Left ventricle myocardium inferior (tissue), 1 donor: ENCODE measurements around the gene RAMP2. TPM values are rescaled to one million over a fixed set of nuclear protein-coding genes. Genes with fewer than 3 reads are reported as not detected.

Experiments used
- DNase-seq: peaks from one replicate; pipeline ENCODE4 v3.0.0-alpha.2; 2020
- H3K27ac ChIP-seq: fragments of 200-600 bp; replicated peaks from 2 replicates; pipeline ENCODE4 v1.8.0; 2021
- H3K27me3 ChIP-seq: fragments of 200-600 bp; 2 replicates; pipeline ENCODE4 v1.8.0; 2021; ENCODE audit warnings: low read depth
- H3K36me3 ChIP-seq: fragments of 200-600 bp; 2 replicates; pipeline ENCODE4 v1.8.0; 2021
- H3K4me1 ChIP-seq: fragments of 200-600 bp; 2 replicates; pipeline ENCODE4 v1.8.0; 2021
- H3K4me3 ChIP-seq: fragments of 200-600 bp; 2 replicates; pipeline ENCODE4 v1.8.0; 2021; ENCODE audit warnings: mild to moderate bottlenecking, moderate library complexity
- H3K9me3 ChIP-seq: fragments of 200-600 bp; replicated peaks from 2 replicates; pipeline ENCODE4 v1.8.0; 2021
- intact Hi-C: fragments of 100-400 bp; cut with micrococcal nuclease; formaldehyde crosslinking; loops from one replicate; pipeline ENCODE4 v1.11.0; 2022
- total RNA-seq: library from RNA; stranded (reverse); fragmentation: NEBNext Ultra II Directional; extraction: Animal tissue kit (Norgen Biotek cat#: 25700); gene quantifications from one replicate; pipeline ENCODE4 v1.2.1, GENCODE V29; 2021
- TF ChIP-seq, protein P1 (sequence below): fragments of 200-600 bp; IDR thresholded peaks from 2 replicates; pipeline ENCODE4 v1.8.0; 2021; ENCODE audit warnings: antibody characterized with exemption, mild to moderate bottlenecking, borderline replicate concordance
- donor health status: DM: no; HTN: yes; CAD: no; lungs with severe emphysema.

RAMP2 gene
- total RNA-seq, 1 donor from 2014 or later, result 37.7 TPM

DNA sequence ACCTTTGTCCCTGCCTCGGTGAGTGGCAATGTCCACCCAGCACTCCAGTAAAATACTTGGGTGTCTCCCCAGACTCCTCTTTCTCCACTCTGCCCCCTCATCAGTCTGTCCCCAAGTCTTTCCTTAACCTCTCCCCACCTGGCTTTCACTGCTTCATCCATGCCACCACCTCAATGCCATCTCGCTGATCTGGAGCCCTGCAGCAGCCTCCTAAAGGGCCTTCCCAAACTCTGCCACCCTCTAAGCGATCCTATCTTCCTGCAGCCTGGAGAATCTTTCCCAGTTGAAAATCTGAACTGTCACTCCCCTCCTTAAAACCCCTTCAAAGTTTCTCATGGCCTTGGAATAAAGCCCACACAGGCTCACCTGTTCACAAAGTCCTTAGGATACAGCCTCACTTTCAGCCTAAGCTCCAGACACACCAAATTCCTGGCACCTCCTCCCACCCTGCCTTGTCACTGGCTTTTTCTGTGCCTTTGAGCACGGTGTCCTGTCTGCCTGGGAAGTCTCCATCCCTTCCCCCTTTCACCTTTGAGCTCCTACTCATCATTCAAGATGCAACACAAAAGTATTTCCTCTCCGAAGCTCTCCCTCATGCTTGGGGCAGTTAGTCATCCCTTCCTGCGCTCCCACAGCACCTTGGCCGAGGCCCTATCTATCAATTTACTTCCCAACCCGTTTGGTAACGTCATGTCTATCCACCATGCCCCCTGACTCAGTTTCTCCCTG lies 22.2 kb downstream of the RAMP2 start:
- intact Hi-C loops, result no loop called here
- no peak for DNase-seq
- TF ChIP-seq, protein P1, sequence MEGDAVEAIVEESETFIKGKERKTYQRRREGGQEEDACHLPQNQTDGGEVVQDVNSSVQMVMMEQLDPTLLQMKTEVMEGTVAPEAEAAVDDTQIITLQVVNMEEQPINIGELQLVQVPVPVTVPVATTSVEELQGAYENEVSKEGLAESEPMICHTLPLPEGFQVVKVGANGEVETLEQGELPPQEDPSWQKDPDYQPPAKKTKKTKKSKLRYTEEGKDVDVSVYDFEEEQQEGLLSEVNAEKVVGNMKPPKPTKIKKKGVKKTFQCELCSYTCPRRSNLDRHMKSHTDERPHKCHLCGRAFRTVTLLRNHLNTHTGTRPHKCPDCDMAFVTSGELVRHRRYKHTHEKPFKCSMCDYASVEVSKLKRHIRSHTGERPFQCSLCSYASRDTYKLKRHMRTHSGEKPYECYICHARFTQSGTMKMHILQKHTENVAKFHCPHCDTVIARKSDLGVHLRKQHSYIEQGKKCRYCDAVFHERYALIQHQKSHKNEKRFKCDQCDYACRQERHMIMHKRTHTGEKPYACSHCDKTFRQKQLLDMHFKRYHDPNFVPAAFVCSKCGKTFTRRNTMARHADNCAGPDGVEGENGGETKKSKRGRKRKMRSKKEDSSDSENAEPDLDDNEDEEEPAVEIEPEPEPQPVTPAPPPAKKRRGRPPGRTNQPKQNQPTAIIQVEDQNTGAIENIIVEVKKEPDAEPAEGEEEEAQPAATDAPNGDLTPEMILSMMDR, result no peak
- Histone ChIP-seq H3K36me3 (peaks cover 17% of the 10 kb centered on the region), H3K9me3 (no peaks in the 10 kb centered on the region), H3K27ac (no peak overlapping the region), H3K4me1 (peaks cover 35% of the 10 kb centered on the region), H3K27me3 (peaks cover 88% of the 10 kb centered on the region), H3K4me3 (no peak overlapping the region)

DNA sequence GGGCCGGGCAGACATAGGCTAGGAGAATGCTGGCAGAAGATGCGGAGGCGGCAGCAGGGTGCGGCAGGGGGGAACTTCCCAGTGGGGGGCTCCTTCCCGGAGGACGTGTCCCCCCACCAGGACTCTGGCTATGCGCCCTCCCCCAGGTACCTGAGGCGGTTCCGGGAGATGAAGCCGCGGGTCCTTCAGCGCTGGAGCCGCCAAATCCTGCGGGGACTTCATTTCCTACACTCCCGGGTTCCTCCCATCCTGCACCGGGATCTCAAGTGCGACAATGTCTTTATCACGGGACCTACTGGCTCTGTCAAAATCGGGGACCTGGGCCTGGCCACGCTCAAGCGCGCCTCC lies 22.7 kb downstream of the RAMP2 start:
- H3K9me3 ChIP-seq, result no peaks in the 10 kb centered on the region
- peaks cover 11% of the 10 kb centered on the region for H3K36me3 ChIP-seq
- H3K27ac ChIP-seq, result no peak overlapping the region
- peaks cover 93% of the 10 kb centered on the region for H3K27me3 ChIP-seq
- H3K4me1 ChIP-seq, result peaks cover 35% of the 10 kb centered on the region
- DNase-seq, result no peak
- H3K4me3 ChIP-seq, result no peak overlapping the region
- intact Hi-C loops, result no loop called here
- TF ChIP-seq, protein P1, result no peak

DNA sequence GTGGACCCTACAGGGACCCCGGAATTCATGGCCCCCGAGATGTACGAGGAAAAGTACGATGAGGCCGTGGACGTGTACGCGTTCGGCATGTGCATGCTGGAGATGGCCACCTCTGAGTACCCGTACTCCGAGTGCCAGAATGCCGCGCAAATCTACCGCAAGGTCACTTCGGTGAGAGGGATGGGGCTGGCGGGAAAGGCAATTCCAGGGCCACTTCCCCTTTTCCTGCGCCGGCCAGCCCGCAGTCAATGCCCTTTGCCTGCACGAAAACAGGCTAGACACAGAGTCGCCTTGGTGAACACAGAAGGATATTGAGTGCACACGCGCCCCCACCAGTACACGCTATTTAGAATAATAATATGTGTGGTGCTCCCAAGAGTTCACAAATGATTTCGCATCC lies 23.4 kb downstream of the RAMP2 start:
- Histone ChIP-seq H3K9me3 (no peaks in the 10 kb centered on the region), H3K36me3 (peaks cover 5% of the 10 kb centered on the region), H3K4me1 (peaks cover 35% of the 10 kb centered on the region), H3K27me3 (peaks cover 100% of the 10 kb centered on the region), H3K27ac (no peak overlapping the region), H3K4me3 (no peak overlapping the region)
- intact Hi-C loops, result no loop called here
- no peak for DNase-seq
- TF ChIP-seq, protein P1, result no peak

GRCh38 chr17:42784811-42785592 lies 24.0 kb downstream of the RAMP2 start:
- peaks cover 31% of the 10 kb centered on the region for H3K4me1 ChIP-seq

GRCh38 chr17:42787266-42787665 lies 26.2 kb downstream of the RAMP2 start:
- no peak for DNase-seq
- no peaks in the 10 kb centered on the region for H3K9me3 ChIP-seq
- intact Hi-C loops, result no loop called here
- H3K27me3 ChIP-seq, result peaks cover 72% of the 10 kb centered on the region
- TF ChIP-seq, protein P1, result no peak
- H3K4me3 ChIP-seq, result no peak overlapping the region
- H3K4me1 ChIP-seq, result peaks cover 20% of the 10 kb centered on the region
- no peak overlapping the region for H3K27ac ChIP-seq
- H3K36me3 ChIP-seq, result no peaks in the 10 kb centered on the region

More at GRCh38 chr17:42784811-42785592, 24.0 kb downstream of the RAMP2 start:
- H3K4me3 ChIP-seq, result no peak overlapping the region
- peaks cover 94% of the 10 kb centered on the region for H3K27me3 ChIP-seq
- no peaks in the 10 kb centered on the region for H3K9me3 ChIP-seq
- TF ChIP-seq, protein P1, result no peak
- H3K36me3 ChIP-seq, result no peaks in the 10 kb centered on the region
- DNase-seq, result no peak
- no peak overlapping the region for H3K27ac ChIP-seq
- intact Hi-C loops, result no loop called here
